DOHH2 (cell line): ENCODE measurements around the gene KCTD14.

Experiments
- EZH2phosphoT487 ChIP-seq: fragments of 200-600 bp; sonication (generic); IDR thresholded peaks from 2 replicates; pipeline ENCODE4 v1.6.1; 2017; ENCODE audit warnings: borderline replicate concordance, mild to moderate bottlenecking, antibody characterized with exemption, low read length, moderate library complexity, mixed read lengths
- TF ChIP-seq, protein P1 (sequence below): fragments of 200-600 bp; sonication (generic); IDR thresholded peaks from one replicate; pipeline ENCODE4 v1.5.1; 2014; ENCODE audit warnings: antibody characterized with exemption, mild to moderate bottlenecking, low read depth, low read length; ENCODE audit not compliant: poor library complexity, severe bottlenecking

DNA sequence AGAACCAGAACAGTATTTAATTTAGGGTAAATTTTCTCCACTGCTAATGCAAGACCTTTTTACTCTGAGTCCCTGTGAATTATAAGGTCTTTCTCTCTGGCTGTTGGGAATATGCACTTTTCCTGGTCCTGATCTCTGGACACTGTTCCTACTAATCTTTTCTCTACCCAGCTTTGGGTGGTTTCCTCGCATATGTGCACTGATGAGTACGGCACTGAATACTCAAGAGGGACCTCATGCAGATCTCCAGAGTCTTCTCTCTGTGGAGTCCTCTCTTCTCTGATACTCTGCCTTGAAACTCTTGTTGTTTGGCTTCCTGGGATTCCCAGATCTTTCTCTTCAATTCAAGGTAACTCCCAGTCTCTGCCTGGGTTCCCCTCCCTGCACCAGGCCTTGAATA is 14.0 kb downstream of the KCTD14 start:
- TF ChIP-seq, protein P1, sequence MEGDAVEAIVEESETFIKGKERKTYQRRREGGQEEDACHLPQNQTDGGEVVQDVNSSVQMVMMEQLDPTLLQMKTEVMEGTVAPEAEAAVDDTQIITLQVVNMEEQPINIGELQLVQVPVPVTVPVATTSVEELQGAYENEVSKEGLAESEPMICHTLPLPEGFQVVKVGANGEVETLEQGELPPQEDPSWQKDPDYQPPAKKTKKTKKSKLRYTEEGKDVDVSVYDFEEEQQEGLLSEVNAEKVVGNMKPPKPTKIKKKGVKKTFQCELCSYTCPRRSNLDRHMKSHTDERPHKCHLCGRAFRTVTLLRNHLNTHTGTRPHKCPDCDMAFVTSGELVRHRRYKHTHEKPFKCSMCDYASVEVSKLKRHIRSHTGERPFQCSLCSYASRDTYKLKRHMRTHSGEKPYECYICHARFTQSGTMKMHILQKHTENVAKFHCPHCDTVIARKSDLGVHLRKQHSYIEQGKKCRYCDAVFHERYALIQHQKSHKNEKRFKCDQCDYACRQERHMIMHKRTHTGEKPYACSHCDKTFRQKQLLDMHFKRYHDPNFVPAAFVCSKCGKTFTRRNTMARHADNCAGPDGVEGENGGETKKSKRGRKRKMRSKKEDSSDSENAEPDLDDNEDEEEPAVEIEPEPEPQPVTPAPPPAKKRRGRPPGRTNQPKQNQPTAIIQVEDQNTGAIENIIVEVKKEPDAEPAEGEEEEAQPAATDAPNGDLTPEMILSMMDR, result no peak
- TF ChIP-seq EZH2phosphoT487, result no peak
